Hepatocyte (in vitro differentiated cells): ENCODE measurements around the gene SP3. TPM values are rescaled to one million over a fixed set of nuclear protein-coding genes. Genes with fewer than 3 reads are reported as not detected.

Source experiments
- DNase-seq: peaks from one replicate; pipeline ENCODE4 v3.0.0-alpha.2; 2016; ENCODE audit warnings: low spot score
- H2AFZ ChIP-seq: fragments of 200-600 bp; sonication (generic); 2 replicates; pipeline ENCODE4 v1.6.0; 2016; ENCODE audit warnings: antibody characterized with exemption, mild to moderate bottlenecking
- H3K27ac ChIP-seq: fragments of 200-600 bp; sonication (generic); 2 replicates; pipeline ENCODE4 v1.5.1; 2016; ENCODE audit warnings: mild to moderate bottlenecking
- H3K27me3 ChIP-seq: fragments of 200-600 bp; sonication (generic); 2 replicates; pipeline ENCODE4 v1.6.1; 2016
- H3K36me3 ChIP-seq: fragments of 200-600 bp; sonication (generic); replicated peaks from 2 replicates; pipeline ENCODE4 v1.5.1; 2016; ENCODE audit warnings: low read depth; ENCODE audit not compliant: insufficient read depth
- H3K4me1 ChIP-seq: fragments of 200-600 bp; sonication (generic); 2 replicates; pipeline ENCODE4 v1.5.1; 2016; ENCODE audit warnings: mild to moderate bottlenecking, moderate library complexity; ENCODE audit not compliant: insufficient read depth
- H3K4me2 ChIP-seq: fragments of 200-600 bp; sonication (generic); 2 replicates; pipeline ENCODE4 v1.6.0; 2016
- H3K4me3 ChIP-seq: fragments of 200-600 bp; sonication (generic); 2 replicates; pipeline ENCODE4 v1.5.1; 2016; ENCODE audit warnings: mild to moderate bottlenecking
- H3K79me2 ChIP-seq: fragments of 200-600 bp; sonication (generic); 2 replicates; pipeline ENCODE4 v1.6.0; 2017; ENCODE audit warnings: mild to moderate bottlenecking
- H3K9me2 ChIP-seq: fragments of 200-600 bp; sonication (generic); replicated peaks from 2 replicates; pipeline ENCODE4 v1.6.0; 2017; ENCODE audit warnings: mild to moderate bottlenecking; ENCODE audit not compliant: insufficient read depth
- H3K9me3 ChIP-seq: fragments of 200-600 bp; sonication (generic); 2 replicates; pipeline ENCODE4 v1.5.1; 2016; ENCODE audit warnings: low read depth, mild to moderate bottlenecking
- H4K20me1 ChIP-seq: fragments of 200-600 bp; sonication (generic); 2 replicates; pipeline ENCODE4 v1.6.0; 2016; ENCODE audit warnings: mild to moderate bottlenecking; ENCODE audit not compliant: insufficient read depth, poor library complexity, severe bottlenecking
- CTCF ChIP-seq: fragments of 200-600 bp; sonication (generic); IDR thresholded peaks from 2 replicates; pipeline ENCODE4 v1.5.1; 2016; ENCODE audit warnings: antibody characterized with exemption, mild to moderate bottlenecking; ENCODE audit not compliant: poor library complexity
- EZH2 ChIP-seq: fragments of 200-600 bp; sonication (generic); IDR thresholded peaks from 2 replicates; pipeline ENCODE4 v1.6.1; 2016; ENCODE audit warnings: antibody characterized with exemption, mild to moderate bottlenecking, borderline replicate concordance
- EZH2phosphoT487 ChIP-seq: fragments of 200-600 bp; sonication (generic); IDR thresholded peaks from one replicate; pipeline ENCODE4 v1.6.1; 2018; ENCODE audit warnings: antibody characterized with exemption, mild to moderate bottlenecking, low read depth, moderate library complexity; ENCODE audit not compliant: unreplicated experiment, severe bottlenecking
- WGBS: methylation state at CpG from one replicate; pipeline ENCODE4 v1.1.6; 2016; ENCODE audit warnings: low lambda C conversion rate; ENCODE audit errors: missing lambda C conversion rate; 5-methylcytosine and 5-hydroxymethylcytosine counted together
- polyA plus RNA-seq: library from polyadenylated mRNA; unstranded; fragments of >200 nt; fragmentation: Nextera tagmentation; extraction: Ambion mirVana; gene quantifications from 2 replicates; pipeline ENCODE4 v1.2.1, GENCODE V29; 2016
- total RNA-seq: library from RNA; depleted of rRNA; stranded (reverse); fragments of >200 nt; gene quantifications from 2 replicates; pipeline ENCODE4 v1.2.3, GENCODE V29; 2014

The SP3 gene
- total and polyA plus RNA-seq, 2 experiments from 2014 or later, result 37.2 to 133 TPM

- H3K27me3 ChIP-seq, result no peaks in the 10 kb centered on the region
- peaks cover 100% of the 10 kb centered on the region for H3K79me2 ChIP-seq
- WGBS, result 91% methylated on average over 2 of the region's 2 CpGs
- peaks cover 4% of the 10 kb centered on the region for H3K36me3 ChIP-seq
- H3K9me2 ChIP-seq, result no peaks in the 10 kb centered on the region
- H3K27ac ChIP-seq, result no peak overlapping the region
- H3K4me2 ChIP-seq, result no peak overlapping the region
- peaks cover 98% of the 10 kb centered on the region for H4K20me1 ChIP-seq
- no peak overlapping the region for H2AFZ ChIP-seq
- no peak for DNase-seq
- peaks cover 16% of the 10 kb centered on the region for H3K4me1 ChIP-seq
- no peak for TF ChIP-seq CTCF
- TF ChIP-seq EZH2, result no peak
- no peak for TF ChIP-seq EZH2phosphoT487
- no peaks in the 10 kb centered on the region for H3K9me3 ChIP-seq
- no peak overlapping the region for H3K4me3 ChIP-seq
These were observed 17.0 kb downstream of the SP3 start for GRCh38 chr2:173948198-173948597.

- Histone ChIP-seq H3K27me3 (no peaks in the 10 kb centered on the region), H3K27ac (no peak overlapping the region), H3K4me3 (no peak overlapping the region), H3K4me2 (peak overlapping the region; percentile 42), H3K9me2 (no peaks in the 10 kb centered on the region), H3K79me2 (peaks cover 100% of the 10 kb centered on the region), H4K20me1 (peaks cover 98% of the 10 kb centered on the region), H3K36me3 (peaks cover 4% of the 10 kb centered on the region), H2AFZ (no peak overlapping the region), H3K4me1 (peaks cover 16% of the 10 kb centered on the region), H3K9me3 (no peaks in the 10 kb centered on the region)
- 56% methylated on average over 3 of the region's 3 CpGs for WGBS
- no peak for TF ChIP-seq EZH2
- no peak for TF ChIP-seq EZH2phosphoT487
- no peak for TF ChIP-seq CTCF
- DNase-seq, result no peak
These were observed 18.0 kb downstream of the SP3 start for GRCh38 chr2:173947131-173947530.

- 90% methylated on average over 3 of the region's 3 CpGs for WGBS
- H3K4me1 ChIP-seq, result peaks cover 16% of the 10 kb centered on the region
- DNase-seq, result no peak
These were observed 21.4 kb downstream of the SP3 start for GRCh38 chr2:173943738-173944137.

More at GRCh38 chr2:173943738-173944137, 21.4 kb downstream of the SP3 start:
- H3K27me3 ChIP-seq, result no peaks in the 10 kb centered on the region
- no peak overlapping the region for H2AFZ ChIP-seq
- peaks cover 4% of the 10 kb centered on the region for H3K36me3 ChIP-seq
- H3K79me2 ChIP-seq, result peaks cover 100% of the 10 kb centered on the region
- H3K9me2 ChIP-seq, result no peaks in the 10 kb centered on the region
- TF ChIP-seq EZH2phosphoT487 (no peak), EZH2 (no peak), CTCF (no peak)
- no peak overlapping the region for H3K27ac ChIP-seq
- no peak overlapping the region for H3K4me2 ChIP-seq
- no peaks in the 10 kb centered on the region for H3K9me3 ChIP-seq
- no peak overlapping the region for H3K4me3 ChIP-seq
- H4K20me1 ChIP-seq, result peaks cover 98% of the 10 kb centered on the region
